Neural cell (in vitro differentiated cells): ENCODE measurements around the gene RSPH1. TPM values are rescaled to one million over a fixed set of nuclear protein-coding genes. Genes with fewer than 3 reads are reported as not detected.
A peak's percentile ranks its signal among the peaks of the same experiment; 100 is the strongest.

ENCODE experiments used
- H2AFZ ChIP-seq: fragments of 200-600, 300-800 bp; sonication (generic), shearing (Covaris generic); 2 replicates; pipeline ENCODE4 v1.6.0; 2014; ENCODE audit warnings: low read depth, mild to moderate bottlenecking, antibody characterized with exemption, low read length, moderate library complexity
- H3F3A ChIP-seq: fragments of 200-600 bp; shearing (Covaris generic); 2 replicates; pipeline ENCODE4 v1.6.1; 2016; ENCODE audit warnings: mild to moderate bottlenecking, moderate library complexity, mixed read lengths, antibody characterized with exemption, low read length; ENCODE audit not compliant: insufficient read depth, poor library complexity, severe bottlenecking
- H3K27ac ChIP-seq: fragments of 200-600, 300-800 bp; sonication (generic), shearing (Covaris generic); 2 replicates; pipeline ENCODE4 v1.5.1; 2014; ENCODE audit warnings: mild to moderate bottlenecking, low read length, moderate library complexity
- H3K27me3 ChIP-seq: fragments of 300-800, 200-600 bp; sonication (generic), shearing (Covaris generic); 2 replicates; pipeline ENCODE4 v1.6.0; 2014; ENCODE audit warnings: mild to moderate bottlenecking, low read depth, low read length, moderate library complexity; ENCODE audit not compliant: insufficient read depth
- H3K36me3 ChIP-seq: fragments of 300-800, 200-600 bp; sonication (generic), shearing (Covaris generic); 2 replicates; pipeline ENCODE4 v1.5.1; 2014; ENCODE audit warnings: mild to moderate bottlenecking, antibody characterized with exemption, low read length, moderate library complexity; ENCODE audit not compliant: insufficient read depth
- H3K4me2 ChIP-seq: fragments of 300-800, 200-600 bp; sonication (generic), shearing (Covaris generic); 2 replicates; pipeline ENCODE4 v1.6.0; 2014; ENCODE audit warnings: mild to moderate bottlenecking, low read length
- H3K4me3 ChIP-seq: fragments of 300-800, 200-600 bp; sonication (generic), shearing (Covaris generic); 2 replicates; pipeline ENCODE4 v1.5.1; 2014; ENCODE audit warnings: mild to moderate bottlenecking, low read length, moderate library complexity
- H3K79me2 ChIP-seq: fragments of 200-600 bp; shearing (Covaris generic); replicated peaks from 2 replicates; pipeline ENCODE4 v1.6.0; 2014; ENCODE audit warnings: mild to moderate bottlenecking, low read length, moderate library complexity; ENCODE audit not compliant: insufficient read depth
- H3K9ac ChIP-seq: fragments of 300-800, 200-600 bp; sonication (generic), shearing (Covaris generic); 2 replicates; pipeline ENCODE4 v1.6.1; 2016; ENCODE audit warnings: mild to moderate bottlenecking, low read length, mixed read lengths
- H3K9me2 ChIP-seq: fragments of 200-600 bp; shearing (Covaris generic); 2 replicates; pipeline ENCODE4 v1.6.1; 2016; ENCODE audit warnings: mild to moderate bottlenecking, low read length, mixed read lengths; ENCODE audit not compliant: insufficient read depth
- H3K9me3 ChIP-seq: fragments of 200-600, 300-800 bp; sonication (generic), shearing (Covaris generic); 2 replicates; pipeline ENCODE4 v1.6.1; 2016; ENCODE audit warnings: mild to moderate bottlenecking, mixed run types, low read length, moderate library complexity, mixed read lengths
- H4K20me1 ChIP-seq: fragments of 200-600 bp; shearing (Covaris generic); 2 replicates; pipeline ENCODE4 v1.6.1; 2016; ENCODE audit warnings: mild to moderate bottlenecking, mixed run types; ENCODE audit not compliant: insufficient read depth
- CTCF ChIP-seq: fragments of 450-650 bp; IDR thresholded peaks from 2 replicates; pipeline ENCODE4 v1.5.1; 2014; ENCODE audit warnings: antibody characterized with exemption, mild to moderate bottlenecking, moderate library complexity; ENCODE audit not compliant: poor library complexity, severe bottlenecking
- EP300 ChIP-seq: fragments of 450-650 bp; conservative IDR thresholded peaks from 2 replicates; pipeline ENCODE4 v1.6.1; 2014; ENCODE audit warnings: antibody characterized with exemption, mild to moderate bottlenecking, moderate library complexity; ENCODE audit not compliant: poor library complexity, severe bottlenecking
- EZH2 ChIP-seq: fragments of 200-600, 300-800 bp; shearing (Covaris generic), sonication (generic); IDR thresholded peaks from 2 replicates; pipeline ENCODE4 v1.6.1; 2014; ENCODE audit warnings: antibody characterized with exemption, low read length, borderline replicate concordance, mild to moderate bottlenecking; ENCODE audit not compliant: insufficient read depth, poor library complexity, severe bottlenecking
- MXI1 ChIP-seq: fragments of 450-650 bp; conservative IDR thresholded peaks from 2 replicates; pipeline ENCODE4 v1.6.1; 2014; ENCODE audit warnings: antibody characterized with exemption, mild to moderate bottlenecking; ENCODE audit not compliant: poor library complexity, severe bottlenecking
- POLR2AphosphoS5 ChIP-seq: IDR thresholded peaks from 2 replicates; pipeline ENCODE4 v1.6.1; 2012
- RAD21 ChIP-seq: fragments of 450-650 bp; conservative IDR thresholded peaks from 2 replicates; pipeline ENCODE4 v1.6.1; 2014; ENCODE audit warnings: antibody characterized with exemption, mild to moderate bottlenecking, moderate library complexity
- REST ChIP-seq: IDR thresholded peaks from 2 replicates; pipeline ENCODE4 v1.6.1; 2012; ENCODE audit warnings: borderline replicate concordance
- TAF1 ChIP-seq: IDR thresholded peaks from 2 replicates; pipeline ENCODE4 v1.6.1; 2012; ENCODE audit warnings: low read depth
- polyA plus RNA-seq: library from polyadenylated mRNA; depleted of rRNA; stranded (reverse); fragments of >200 nt; gene quantifications from 2 replicates; pipeline ENCODE4 v1.2.3, GENCODE V29; 2014

Gene RSPH1
- polyA plus RNA-seq, 1 donor from 2014 or later: 1.3 TPM

GRCh38 chr21:42515708-42516502 lies 19.9 kb upstream of the RSPH1 start:
- Histone ChIP-seq H3K4me3 (peak overlapping the region; percentile 97), H4K20me1 (no peaks in the 10 kb centered on the region), H3K9me3 (no peaks in the 10 kb centered on the region), H3K9ac (no peak overlapping the region), H3K4me2 (peak overlapping the region; percentile 98), H2AFZ (no peak overlapping the region), H3K27me3 (no peaks in the 10 kb centered on the region), H3K9me2 (no peaks in the 10 kb centered on the region), H3K79me2 (peaks cover 41% of the 10 kb centered on the region), H3K27ac (no peak overlapping the region), H3K36me3 (peaks cover 7% of the 10 kb centered on the region), H3F3A (no peaks in the 10 kb centered on the region)
- TF ChIP-seq RAD21 (no peak), EZH2 (no peak), EP300 (no peak), CTCF (no peak), REST (no peak)

GRCh38 chr21:42514883-42515228 lies 18.8 kb upstream of the RSPH1 start:
- H3K9ac ChIP-seq: peak overlapping the region; percentile 92
- no peak overlapping the region for H2AFZ ChIP-seq
- no peaks in the 10 kb centered on the region for H3F3A ChIP-seq
- TF ChIP-seq CTCF (no peak), MXI1 (no peak), POLR2AphosphoS5 (no peak), REST (no peak), TAF1 (no peak)
- peak overlapping the region; percentile 59 for H3K27ac ChIP-seq
- peaks cover 7% of the 10 kb centered on the region for H3K36me3 ChIP-seq
- peaks cover 41% of the 10 kb centered on the region for H3K79me2 ChIP-seq
- no peaks in the 10 kb centered on the region for H3K27me3 ChIP-seq
- peak overlapping the region; percentile 98 for H3K4me2 ChIP-seq
- no peaks in the 10 kb centered on the region for H3K9me2 ChIP-seq
- H4K20me1 ChIP-seq: no peaks in the 10 kb centered on the region
- no peaks in the 10 kb centered on the region for H3K9me3 ChIP-seq
- peak overlapping the region; percentile 97 for H3K4me3 ChIP-seq
